GM18867 (cell line): ENCODE measurements around the gene DDX27.
"Not testable (repeated sequence)": the region's sequence is repeated elsewhere in the genome, so short reads cannot be mapped to it uniquely, and the experiment has no call there.

ENCODE experiments used
- ATAC-seq: cut with Tn5 transposase; IDR thresholded peaks from one replicate; pipeline ENCODE4 v1.9.1; 2021; ENCODE audit warnings: mild to moderate bottlenecking, moderate library complexity; ENCODE audit not compliant: unreplicated experiment

DDX27 gene

DNA sequence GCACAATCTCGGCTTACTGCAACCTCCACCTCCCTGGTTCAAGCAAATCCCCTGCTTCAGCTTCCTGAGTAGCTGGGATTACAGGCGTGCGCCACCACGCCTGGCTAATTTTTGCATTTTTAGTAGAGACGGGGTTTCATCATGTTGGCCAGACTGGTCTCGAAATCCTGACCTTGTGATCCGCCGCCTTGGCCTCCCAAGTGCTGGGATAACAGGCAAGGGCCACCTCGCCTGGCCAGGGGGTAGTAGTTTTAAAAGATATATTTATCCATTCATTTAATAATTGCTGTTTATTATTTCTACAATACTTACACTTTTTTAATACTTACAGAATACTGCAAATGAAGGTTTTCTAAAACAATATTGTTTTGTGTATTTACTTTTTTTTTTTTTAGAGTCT lies 15.5 kb upstream of the DDX27 start:
- ATAC-seq: no peak

DNA sequence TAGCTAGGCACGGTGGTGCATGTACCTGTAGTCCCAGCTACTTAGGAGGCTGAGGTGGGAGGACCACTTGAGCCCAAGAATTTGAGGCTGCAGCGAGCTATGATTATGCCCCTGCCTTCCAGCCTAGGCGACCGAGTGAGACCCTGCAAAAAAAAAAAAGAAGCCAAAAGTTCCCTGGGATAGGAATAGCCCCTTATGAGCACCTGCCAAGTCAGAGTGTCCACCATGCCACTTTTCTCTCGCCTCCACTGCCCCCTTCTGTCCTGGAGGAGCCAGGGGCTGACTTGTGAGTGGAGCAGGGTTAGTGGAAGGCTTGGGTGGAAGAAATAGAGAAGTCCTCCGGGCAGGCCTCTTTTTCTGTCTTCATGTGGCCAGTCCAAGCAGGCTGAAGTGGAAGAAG lies 12.1 kb upstream of the DDX27 start:
- ATAC-seq: no peak

GRCh38 chr20:49210101-49210756 lies 9.0 kb upstream of the DDX27 start:
- no peak for ATAC-seq

GRCh38 chr20:49210757-49211110 lies 8.5 kb upstream of the DDX27 start:
- no peak for ATAC-seq

- no peak for ATAC-seq
Observed at GRCh38 chr20:49214571-49214970, 4.6 kb upstream of the DDX27 start.

DNA sequence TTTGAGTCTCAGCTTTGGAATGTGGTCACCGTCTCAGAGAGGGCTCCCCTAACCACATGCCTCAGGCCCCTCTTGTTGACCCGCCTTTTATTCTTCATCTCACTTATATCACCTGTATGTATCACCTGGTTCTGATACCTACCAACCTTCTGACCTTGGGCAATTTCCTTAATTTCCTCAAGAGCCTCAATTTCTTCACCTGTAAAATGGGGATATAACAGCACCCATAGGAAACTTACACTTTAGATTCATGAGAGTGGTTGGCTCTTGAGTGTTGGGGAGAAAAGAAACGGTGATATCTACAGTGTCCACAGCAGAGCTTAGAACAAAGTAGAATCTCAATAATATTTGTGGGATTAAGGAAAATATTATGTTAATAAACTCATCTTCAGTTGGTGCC lies 4.0 kb upstream of the DDX27 start:
- no peak for ATAC-seq

GRCh38 chr20:49216991-49217578 lies 2.1 kb upstream of the DDX27 start:
- no peak for ATAC-seq

GRCh38 chr20:49218739-49219090 lies 501 bp upstream of the DDX27 start:
- not testable (repeated sequence) for ATAC-seq

GRCh38 chr20:49219924-49220831 lies 962 bp downstream of the DDX27 start:
- no peak for ATAC-seq

DNA sequence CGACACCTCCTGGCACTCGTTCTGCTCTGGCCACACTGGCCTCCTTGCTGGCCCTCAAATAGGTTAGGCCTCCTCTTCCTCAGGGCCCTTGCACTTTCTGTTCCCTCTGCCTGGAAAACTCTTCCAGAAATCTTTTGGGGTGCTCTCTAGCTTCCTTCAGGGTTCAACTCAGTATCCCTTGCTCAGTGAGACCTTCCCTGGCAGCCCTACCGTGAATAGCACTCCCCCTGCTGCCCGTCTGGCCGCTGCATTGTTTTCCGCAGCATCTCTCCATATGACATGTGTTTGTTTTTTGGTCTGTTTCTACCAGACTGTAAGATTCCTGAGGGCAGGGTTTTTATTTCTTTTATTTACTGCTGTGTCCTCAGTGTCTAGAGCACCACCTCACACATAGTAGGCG lies 6.7 kb downstream of the DDX27 start:
- ATAC-seq: no peak

GRCh38 chr20:49228676-49229075 lies 9.5 kb downstream of the DDX27 start:
- no peak for ATAC-seq

DNA sequence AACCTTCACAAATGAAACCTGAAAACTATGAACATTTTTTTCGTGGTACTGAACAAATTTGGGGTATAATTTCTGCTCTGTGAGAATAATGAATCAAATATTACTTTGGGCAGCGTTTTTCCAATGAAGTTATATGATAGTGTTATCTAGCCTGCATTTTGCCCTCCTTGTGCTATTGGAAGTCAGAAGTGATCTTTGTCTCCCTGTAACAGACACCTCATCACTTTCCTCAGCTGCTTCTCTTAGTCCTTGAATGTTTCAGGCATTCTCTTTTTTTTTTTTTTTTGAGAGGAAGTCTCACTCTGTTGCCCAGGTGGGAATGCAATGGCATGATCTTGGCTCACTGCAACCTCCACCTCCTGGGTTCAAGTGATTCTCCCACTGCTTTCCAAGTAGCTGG lies 10.2 kb downstream of the DDX27 start:
- no peak for ATAC-seq

DNA sequence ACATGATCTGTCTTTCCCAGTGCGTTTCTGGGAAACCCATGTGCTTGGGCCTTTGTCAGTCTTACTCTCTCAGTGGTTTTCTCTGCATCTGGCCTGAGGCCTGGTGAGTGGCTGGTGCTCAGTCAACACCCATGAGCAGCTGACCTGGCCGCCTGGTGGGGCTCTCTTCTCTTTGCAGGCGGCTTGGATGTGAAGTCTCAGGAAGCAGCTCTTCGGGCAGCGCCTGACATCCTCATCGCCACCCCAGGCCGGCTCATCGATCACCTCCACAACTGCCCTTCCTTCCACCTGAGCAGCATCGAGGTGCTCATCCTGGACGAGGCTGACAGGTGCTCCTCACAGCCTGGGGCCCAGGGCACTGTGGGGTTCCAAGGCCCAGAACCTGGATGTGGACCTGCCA lies 10.8 kb downstream of the DDX27 start:
- no peak for ATAC-seq

- no peak for ATAC-seq
Observed at GRCh38 chr20:49230561-49231133, 11.4 kb downstream of the DDX27 start.

GRCh38 chr20:49231471-49231870 lies 12.3 kb downstream of the DDX27 start:
- ATAC-seq: no peak

- ATAC-seq: no peak
Observed at GRCh38 chr20:49233226-49233625, 14.0 kb downstream of the DDX27 start.

DNA sequence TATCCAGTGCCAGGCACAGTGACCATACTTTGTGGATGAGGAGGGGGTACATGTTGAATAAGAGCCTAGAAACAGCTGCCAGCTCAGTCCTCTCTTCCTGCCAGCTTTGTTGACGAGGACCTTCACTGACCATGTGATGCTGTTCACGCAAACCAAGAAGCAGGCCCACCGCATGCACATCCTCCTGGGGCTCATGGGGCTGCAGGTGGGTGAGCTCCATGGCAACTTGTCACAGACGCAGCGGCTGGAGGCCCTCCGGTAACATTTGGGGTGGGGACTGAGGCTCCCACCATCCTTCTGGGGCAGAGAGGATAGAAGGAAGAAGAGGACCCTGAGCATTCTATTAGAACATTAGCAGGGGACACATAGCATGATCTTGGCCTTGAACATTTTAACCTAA lies 15.6 kb downstream of the DDX27 start:
- ATAC-seq: no peak

DNA sequence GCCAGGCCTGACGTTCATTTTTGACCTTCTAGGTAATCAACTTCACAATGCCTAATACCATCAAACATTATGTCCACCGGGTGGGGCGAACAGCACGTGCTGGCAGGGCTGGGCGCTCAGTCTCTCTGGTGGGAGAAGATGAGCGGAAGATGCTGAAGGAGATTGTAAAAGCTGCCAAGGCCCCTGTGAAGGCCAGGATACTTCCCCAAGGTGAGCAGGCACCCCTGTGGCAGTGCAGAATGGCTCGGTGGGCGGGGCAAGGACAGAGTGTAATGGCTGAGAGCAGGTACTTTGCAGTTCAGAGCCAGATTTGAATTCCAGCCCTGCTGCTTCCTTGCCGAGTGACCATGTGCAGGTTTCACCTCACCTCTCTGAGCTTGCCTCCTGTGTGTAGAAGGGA lies 17.1 kb downstream of the DDX27 start:
- no peak for ATAC-seq

DNA sequence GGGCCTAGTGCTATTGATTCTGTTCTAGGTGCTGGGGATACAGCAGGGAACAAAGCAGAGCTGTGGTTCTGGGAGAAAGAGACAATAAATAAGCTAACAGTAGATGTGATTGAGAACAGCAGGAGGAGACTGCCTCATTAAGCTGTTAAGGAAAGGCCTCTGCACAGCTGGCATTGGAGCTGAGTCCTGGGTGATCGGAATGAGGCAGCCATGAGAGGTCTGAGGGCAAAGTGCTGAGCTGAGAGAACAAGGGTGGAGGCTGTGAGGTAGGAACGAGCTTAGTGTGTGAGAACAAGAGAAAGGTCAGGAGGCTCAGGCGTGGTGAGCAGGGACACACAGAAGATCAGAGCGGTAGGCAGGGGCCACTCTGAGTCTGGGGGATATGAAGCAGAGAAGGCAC lies 18.3 kb downstream of the DDX27 start:
- ATAC-seq: no peak

- ATAC-seq: no peak
Observed at GRCh38 chr20:49245921-49246740, 26.9 kb downstream of the DDX27 start.

- no peak for ATAC-seq
Observed at GRCh38 chr20:49247169-49247723, 28.0 kb downstream of the DDX27 start.
